NOMO-1 treated with dmso at 0.1 percent for 144 hours (cell line): ENCODE results near the gene MAMDC2.

Source experiments
- DNase-seq: peaks from one replicate; lab custom pipeline; 2025; ENCODE audit not compliant: unreplicated experiment; lab: John Stamatoyannopoulos, UW

The MAMDC2 gene

DNA sequence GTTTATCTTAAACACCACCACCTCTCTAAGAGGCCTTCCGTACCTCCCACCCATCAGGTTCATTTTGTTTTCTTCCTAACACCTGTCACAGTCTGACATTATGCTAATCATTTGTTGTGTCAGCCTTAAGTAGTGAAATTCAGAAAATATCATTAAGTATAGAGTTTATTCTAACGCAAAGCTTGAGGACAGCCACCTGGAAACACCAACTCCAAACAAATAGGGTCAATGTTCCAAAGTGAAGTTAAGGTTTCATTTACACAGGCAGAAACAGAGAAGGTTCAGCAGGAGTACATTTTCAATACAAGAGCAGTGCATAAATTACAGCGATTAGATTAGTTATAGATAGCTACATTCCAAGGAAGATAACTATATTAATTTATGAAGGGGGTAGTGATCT is 213.9 kb downstream of the MAMDC2 start:
- DNase-seq = no peak

DNA sequence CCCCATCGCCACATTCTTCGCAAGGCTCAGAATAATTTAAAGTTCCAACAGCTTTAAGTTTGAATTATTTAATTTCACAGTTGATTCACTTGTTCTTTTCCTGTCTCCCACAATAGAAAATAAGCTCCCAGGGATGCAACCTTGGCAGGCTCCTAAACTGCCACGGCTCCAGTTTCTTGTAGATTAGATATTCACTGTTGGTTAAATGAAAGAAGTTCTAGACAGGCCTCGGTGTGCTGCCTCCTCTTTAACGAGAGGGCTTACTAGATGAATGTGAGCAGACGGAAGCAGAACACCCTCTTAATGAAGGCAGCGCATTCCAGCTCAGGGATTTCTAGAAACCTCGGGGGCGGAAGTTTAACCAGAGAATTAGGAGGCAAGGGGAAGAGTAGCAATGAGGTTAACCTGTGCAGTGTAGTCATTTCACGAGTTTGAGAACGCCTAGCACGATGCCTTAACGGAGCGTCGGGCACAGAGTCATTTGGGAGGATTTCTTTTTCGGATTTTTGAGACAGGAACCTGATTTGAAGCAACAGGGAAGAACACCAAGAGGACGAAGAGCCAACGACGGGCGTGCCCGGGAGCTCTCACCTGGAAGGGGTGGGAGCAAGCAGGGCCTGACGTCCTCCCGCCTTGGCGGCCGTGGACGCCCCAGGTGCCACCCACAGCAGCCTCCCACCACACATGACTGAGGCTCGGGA is 214.5 kb downstream of the MAMDC2 start:
- DNase-seq = no peak

DNA sequence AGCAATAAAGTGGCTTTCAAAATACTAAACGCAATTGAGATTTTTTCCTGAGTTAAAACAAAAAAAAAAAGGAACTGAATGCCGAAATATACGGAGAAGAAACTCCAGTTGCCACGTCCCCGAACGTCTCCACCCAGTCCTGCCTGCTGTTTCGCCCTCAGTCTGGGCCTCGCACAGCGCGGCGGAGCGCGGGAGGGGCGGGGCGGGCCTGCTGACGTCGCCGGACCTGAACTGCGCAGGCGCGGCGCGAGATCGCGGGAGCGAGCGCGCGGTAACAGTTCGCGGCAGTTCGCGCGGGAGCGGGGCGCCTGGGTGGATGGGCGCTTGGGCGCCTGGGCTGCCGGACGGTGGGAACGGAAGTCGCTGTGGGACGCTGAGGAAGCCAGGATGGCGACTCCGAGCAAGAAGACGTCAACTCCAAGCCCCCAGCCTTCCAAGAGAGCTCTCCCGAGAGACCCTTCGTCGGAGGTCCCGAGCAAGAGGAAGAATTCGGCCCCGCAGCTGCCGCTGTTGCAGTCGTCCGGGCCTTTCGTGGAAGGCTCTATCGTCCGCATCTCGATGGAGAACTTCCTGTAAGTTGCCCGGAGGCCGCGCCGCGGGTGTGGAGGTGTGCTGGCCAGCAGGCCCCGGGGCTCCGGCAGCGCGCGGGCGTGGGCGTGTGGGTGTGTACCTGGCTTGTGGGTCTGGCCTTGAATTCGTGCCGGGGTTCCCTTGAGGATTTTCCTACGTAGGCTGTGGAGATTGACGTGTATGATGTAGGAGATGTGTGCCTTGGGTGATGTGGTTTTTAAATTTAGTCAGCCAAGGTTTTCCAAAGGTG is 215.3 kb downstream of the MAMDC2 start, which contains the start of gene SMC5:
Gene SMC5, plus strand, starts transcription at position 287 of the 820 bp plus-strand sequence. Its CDS starts 101 bp downstream, at position 388.
- peak; percentile 59 for DNase-seq

DNA sequence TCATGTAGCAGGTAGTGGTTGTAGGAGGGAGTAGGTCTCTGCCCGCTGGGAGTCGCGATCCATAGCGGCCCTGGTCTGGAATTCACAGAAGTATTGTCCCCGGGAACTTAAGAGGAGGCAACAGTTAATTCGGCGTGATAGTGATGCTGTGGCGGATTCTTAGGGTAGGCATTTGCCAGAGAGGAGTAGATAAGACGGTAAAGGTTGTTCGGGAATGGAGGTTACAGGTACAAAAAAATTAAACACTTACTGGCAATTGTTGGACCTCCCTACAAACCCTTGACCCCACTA is 215.8 kb downstream of the MAMDC2 start:
- DNase-seq = no peak

DNA sequence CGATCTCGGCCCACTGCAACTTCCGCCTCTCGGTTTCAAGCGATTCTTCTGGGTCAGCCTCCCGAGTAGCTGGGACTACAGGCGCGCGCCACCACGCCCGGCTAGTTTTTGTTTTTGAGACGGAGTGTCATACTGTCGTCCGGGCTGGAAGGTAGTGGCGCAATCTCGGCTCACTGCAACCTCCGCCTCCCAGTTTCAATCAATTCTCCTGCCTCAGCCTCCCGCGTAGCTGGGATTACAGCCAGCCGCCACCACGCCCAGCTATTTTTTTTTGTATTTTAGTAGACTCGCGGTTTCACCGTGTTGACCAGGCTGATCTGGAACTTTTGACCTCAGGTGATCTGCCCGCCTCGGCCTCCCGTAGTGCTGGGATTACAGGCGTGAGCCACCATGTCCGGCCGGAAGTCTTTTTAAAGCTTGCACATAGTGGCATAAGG is 216.4 kb downstream of the MAMDC2 start:
- no peak for DNase-seq

DNA sequence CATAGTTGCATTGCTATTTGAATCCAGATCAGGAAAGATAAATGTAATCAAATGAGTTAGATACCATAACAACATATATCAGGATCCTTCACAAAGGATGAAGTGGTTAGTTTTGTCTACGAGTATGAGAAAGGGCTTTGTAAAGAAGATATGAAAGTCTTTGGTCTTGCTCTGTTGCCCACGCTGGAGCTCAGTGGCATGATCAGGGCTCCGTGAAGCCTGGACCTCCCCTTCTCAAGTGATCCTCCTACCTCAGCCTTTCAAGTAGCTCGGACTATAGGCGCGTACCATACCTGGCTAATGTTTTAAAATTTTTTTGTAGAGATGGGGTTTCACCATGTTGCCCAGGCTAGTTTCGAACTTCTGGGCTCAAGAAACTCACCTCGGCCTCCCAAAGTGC is 217.0 kb downstream of the MAMDC2 start:
- no peak for DNase-seq

DNA sequence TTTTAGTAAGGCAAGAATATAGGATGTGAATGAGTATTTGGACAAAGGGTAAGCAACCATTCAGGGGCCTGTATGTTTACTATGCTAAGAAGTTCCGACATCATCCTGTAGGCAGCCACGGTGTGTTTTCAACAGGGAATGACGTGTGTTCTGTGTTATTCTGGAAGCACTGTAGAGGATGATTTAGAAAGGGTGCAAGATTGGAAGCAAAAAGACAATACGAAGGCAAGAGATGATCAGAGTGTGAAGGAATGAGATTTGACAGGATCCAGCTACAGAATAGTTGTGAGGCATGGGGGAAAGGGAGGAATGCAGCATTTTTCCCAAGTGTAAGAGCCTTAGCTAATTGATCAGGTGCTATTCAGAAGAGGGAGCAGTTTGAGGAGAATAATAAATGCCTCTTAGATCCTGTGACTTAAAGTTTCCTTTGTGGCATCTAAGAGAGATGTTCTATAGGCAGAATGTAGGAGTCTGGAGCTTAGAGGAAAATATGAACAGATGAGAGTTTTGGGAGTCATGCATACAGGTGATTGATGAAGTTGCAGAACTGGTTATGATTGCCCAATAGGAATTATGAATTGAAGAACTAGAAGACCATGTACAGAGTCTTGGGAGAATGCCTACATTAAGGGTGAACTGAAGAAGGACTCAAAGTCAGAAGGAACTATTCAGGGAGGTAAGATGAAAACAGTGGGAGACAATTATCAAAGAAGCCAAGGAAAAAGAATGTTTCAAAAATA is 217.7 kb downstream of the MAMDC2 start:
- DNase-seq = no peak

DNA sequence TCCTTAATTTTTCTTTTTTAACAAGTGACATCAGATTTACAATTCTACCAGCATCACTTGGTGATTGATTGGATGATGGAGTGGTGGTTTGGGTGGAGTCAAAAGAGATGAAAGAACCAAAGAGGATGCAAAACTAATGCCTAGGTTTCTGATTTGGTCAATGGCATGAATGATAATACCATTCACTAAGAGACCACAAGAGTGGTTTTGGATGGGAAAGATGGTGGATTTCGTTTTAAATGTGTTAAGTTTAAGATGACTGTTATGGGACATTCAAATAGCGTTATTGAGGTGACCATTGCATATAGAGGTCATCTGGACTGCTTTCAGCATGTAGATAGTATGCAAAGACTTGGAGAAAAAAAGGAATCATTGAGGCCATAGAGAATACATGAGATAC is 218.7 kb downstream of the MAMDC2 start:
- no peak for DNase-seq

DNA sequence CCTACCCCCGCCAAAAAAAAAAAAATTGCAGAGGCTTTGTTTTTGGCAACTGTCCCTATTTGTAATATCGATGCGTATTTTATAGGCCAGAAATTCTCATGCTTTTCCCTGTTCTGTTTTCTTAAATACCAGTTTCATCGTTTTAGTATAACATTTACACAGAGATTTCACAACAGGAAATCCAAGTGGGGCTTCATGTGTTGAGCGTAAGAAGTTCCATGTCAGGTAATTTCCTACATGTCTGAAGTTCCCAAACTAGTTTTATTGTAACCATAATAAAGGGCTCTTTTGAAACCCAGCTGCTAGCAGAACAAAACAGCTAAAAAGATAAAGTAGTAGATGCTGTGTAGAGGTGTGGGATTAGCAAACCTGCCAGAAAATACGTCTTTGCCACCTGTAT is 219.3 kb downstream of the MAMDC2 start:
- no peak for DNase-seq

DNA sequence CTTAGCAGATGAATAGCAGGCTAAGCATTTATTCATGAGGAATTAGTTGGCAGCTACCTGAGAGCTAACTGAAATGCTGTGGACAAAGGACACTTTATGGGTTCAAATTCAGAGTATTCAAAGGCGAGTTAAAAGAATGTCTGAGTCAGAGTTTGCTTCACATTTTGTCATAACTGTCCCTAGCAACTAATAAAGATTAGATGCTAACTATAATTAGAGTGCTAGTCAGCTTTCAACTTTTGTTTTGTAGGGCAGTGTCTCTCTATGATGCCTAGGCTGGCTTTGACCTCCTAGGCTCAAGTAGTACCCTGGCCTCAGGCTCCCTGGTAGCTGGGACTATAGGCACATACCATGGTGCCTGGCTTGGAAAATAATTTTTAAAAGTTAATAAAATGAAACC is 219.8 kb downstream of the MAMDC2 start:
- DNase-seq = no peak
